HG02798 (cell line): ENCODE data around the gene NMS.

ENCODE experiments used
- ATAC-seq: cut with Tn5 transposase; IDR thresholded peaks from one replicate; pipeline ENCODE4 v1.9.1; 2021; ENCODE audit warnings: mild to moderate bottlenecking; ENCODE audit not compliant: unreplicated experiment, poor library complexity

The NMS gene

DNA sequence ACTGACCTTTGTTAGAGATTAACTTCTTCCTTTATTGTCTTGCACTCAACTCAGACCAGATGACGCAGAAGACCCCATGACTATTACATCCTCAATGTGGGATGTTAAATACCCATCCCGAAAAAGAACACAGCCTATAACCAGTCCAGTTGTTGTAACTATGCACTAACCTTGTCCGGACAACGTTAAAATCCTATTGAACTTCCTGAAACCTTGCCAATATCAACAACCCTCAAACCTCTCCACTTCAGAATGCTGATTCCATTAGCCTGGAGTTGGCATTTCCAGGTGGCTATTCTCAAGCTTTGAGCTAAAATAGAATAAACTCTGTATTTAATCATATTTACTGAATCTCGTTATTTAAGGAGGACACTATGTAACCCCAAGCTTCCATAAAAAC lies 13.6 kb downstream of the NMS start:
- no peak for ATAC-seq

- ATAC-seq, result no peak
Measured at GRCh38 chr2:100484390-100484789, 14.1 kb downstream of the NMS start.

DNA sequence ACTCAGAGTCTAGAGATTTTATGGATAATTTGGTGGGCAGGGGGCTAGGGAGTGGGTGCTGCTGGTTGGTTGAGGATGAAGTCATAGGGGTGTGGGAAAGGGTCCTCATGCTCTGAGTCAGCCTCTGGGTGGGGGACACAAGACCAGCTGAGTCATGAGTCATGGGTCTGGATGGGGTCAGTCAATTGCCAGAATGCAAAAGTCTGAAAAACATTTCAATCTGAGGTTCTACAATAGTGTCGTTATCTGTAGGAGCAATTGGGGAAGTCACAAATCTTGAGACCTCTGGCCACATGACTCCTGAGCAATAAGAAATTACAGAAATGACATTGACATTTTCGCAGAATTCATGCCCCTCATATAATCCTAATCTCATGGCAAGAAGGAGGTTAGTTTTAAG lies 15.1 kb downstream of the NMS start:
- no peak for ATAC-seq

- ATAC-seq, result no peak
Measured at GRCh38 chr2:100494712-100495111, 24.4 kb downstream of the NMS start.

- ATAC-seq, result no peak
Measured at GRCh38 chr2:100502782-100503181, 32.5 kb downstream of the NMS start.

- ATAC-seq, result no peak
Measured at GRCh38 chr2:100504542-100504941, 34.3 kb downstream of the NMS start.

- no peak for ATAC-seq
Measured at GRCh38 chr2:100509066-100509465, 38.8 kb downstream of the NMS start.

DNA sequence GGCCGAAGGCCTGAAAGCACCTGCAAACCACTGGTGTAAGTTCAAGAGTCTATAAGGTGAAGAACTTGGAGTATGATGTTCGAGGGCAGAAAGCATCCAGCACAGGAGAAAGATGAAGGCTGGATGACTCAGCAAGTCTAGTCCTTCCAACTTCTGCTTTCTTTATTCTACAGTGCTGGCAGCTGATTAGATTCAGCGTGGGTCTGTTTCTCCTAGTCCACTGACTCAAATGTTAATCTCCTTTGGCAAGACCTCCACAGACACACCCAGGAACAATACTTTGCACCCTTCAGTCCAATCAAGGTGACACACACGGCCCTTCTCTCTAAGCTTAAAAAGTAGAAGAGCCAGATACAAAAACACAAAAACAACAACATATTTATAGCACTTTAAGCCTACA lies 43.4 kb downstream of the NMS start:
- ATAC-seq, result no peak

- ATAC-seq, result no peak
Measured at GRCh38 chr2:100517556-100517955, 47.3 kb downstream of the NMS start.

- ATAC-seq, result no peak
Measured at GRCh38 chr2:100518801-100519200, 48.5 kb downstream of the NMS start.

DNA sequence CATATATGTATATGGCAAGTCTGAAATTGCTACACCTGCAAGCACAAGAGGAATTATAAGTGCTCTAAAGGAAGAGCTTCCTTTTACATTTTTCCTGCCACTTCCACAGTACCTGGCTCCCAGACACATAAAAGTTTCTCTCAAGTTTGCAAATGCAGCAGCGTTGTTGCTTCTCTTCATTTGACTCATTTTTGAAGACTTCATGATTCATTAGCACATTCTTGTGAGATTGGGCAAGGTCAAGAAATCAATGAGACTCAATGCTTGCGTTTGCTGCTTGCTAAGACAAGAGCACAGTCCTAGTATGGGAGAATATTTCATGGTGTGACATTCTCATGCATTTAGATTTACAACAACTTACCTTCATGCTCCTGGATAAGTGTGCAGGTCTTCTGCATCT lies 49.9 kb downstream of the NMS start:
- no peak for ATAC-seq

DNA sequence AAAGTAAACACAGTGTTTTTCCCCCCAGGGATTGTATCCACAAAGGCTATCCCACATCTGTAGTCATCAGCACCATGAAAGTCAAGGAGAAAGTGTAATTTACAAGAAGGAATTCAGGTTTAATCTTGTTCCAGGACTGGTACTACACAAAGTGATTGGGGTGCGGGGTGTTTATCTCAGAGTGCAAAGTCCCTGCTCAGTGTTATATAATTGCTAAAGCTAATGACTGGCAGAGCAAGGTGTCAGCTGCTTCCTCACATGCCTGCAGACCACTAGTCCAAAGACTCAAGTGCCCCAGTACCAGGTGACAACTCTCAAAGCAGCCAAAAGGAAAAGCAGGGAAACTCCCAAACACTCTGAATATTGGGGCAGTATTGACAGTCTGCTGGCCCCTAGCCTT lies 52.1 kb downstream of the NMS start:
- ATAC-seq, result no peak

DNA sequence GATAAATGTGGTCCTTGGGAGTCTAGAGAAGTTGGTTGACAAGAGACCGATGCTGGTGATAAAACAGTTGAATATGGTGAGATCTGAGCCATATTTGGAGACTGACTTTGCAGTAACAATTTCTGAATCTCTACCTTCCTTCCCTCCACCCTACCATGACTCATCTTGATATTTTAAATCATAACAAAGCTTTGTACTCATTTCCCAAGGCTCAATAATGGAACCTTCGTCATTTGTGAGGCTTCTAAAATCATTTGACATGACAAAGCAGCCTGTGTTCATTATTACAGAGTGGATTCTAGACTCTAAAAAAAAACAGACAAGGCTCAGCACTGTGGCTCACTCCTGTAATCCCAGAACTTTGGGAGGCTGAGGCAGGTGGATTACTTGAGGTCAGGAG lies 54.0 kb downstream of the NMS start:
- ATAC-seq, result no peak

DNA sequence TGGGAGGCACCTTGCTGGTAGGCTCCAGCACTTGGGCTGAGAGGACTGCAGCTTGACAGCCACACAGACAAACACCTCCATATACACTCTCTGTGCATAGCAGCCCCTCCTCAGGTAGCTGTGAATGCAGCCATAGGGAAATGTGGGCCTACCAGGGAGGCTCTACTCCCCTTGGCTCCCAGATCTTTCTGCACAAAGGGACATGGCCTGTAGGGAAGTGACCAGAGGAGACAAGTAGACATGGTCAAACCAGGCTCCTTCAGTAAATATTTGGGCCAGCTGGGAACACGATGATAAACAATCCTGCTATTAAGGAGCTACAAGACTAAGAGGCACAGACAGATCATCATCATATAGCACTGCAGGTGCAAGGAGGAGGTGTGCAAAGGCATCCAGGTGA lies 56.6 kb downstream of the NMS start:
- no peak for ATAC-seq

GRCh38 chr2:100527440-100528015 lies 57.2 kb downstream of the NMS start:
- no peak for ATAC-seq

DNA sequence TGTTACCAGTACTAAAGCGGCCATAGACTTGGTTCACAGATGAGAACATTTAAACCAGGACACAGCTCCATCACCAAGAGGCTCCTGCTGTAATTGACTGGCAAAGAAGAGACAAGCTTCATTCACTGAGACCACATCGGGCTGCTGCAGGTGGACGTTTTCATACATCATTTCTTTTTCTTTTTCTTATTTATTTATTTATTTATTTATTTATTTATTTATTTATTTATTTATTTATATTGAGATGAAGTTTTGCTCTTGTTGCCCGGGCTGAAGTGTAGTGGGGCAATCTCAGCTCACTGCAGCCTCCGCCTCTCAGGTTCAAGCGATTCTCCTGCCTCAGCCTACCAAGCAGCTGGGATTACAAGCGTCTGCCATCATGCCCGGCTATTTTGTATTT lies 58.9 kb downstream of the NMS start:
- ATAC-seq, result no peak

- ATAC-seq, result no peak
Measured at GRCh38 chr2:100529900-100530299, 59.6 kb downstream of the NMS start.
